Measurements from ENCODE around the gene NOXRED1.

The NOXRED1 gene

GRCh38 chr14:77406086-77406485 lies 17.2 kb downstream of the NOXRED1 start:
- TF ChIP-seq, protein P1, sequence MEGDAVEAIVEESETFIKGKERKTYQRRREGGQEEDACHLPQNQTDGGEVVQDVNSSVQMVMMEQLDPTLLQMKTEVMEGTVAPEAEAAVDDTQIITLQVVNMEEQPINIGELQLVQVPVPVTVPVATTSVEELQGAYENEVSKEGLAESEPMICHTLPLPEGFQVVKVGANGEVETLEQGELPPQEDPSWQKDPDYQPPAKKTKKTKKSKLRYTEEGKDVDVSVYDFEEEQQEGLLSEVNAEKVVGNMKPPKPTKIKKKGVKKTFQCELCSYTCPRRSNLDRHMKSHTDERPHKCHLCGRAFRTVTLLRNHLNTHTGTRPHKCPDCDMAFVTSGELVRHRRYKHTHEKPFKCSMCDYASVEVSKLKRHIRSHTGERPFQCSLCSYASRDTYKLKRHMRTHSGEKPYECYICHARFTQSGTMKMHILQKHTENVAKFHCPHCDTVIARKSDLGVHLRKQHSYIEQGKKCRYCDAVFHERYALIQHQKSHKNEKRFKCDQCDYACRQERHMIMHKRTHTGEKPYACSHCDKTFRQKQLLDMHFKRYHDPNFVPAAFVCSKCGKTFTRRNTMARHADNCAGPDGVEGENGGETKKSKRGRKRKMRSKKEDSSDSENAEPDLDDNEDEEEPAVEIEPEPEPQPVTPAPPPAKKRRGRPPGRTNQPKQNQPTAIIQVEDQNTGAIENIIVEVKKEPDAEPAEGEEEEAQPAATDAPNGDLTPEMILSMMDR (conservative IDR thresholded peaks at IDR 0.05; ENCODE audit: low read length), result no peak
- TF ChIP-seq EZH2phosphoT487 (IDR thresholded peaks at IDR 0.05; ENCODE audit: borderline replicate concordance), result no peak
- Histone ChIP-seq H3K36me3 (ENCODE audit: insufficient read depth, low read length) (no peaks in the 10 kb centered on the region), H3F3A (ENCODE audit: low read depth) (no peaks in the 10 kb centered on the region), H3K4me2 (ENCODE audit: low read depth, low read length, poor library complexity, severe bottlenecking) (peak overlapping the region; percentile 66), H2AFZ (ENCODE audit: low read length) (no peak overlapping the region), H3K9me2 (replicated peaks; ENCODE audit: low read depth, low read length) (no peaks in the 10 kb centered on the region), H4K20me1 (ENCODE audit: insufficient read depth, low read length, poor library complexity, severe bottlenecking) (no peaks in the 10 kb centered on the region), H3K4me1 (ENCODE audit: insufficient read depth, low read length, poor library complexity, severe bottlenecking) (peaks cover 23% of the 10 kb centered on the region), H3K9ac (ENCODE audit: low read depth, low read length, poor library complexity, severe bottlenecking) (no peak overlapping the region), H3K79me2 (ENCODE audit: insufficient read depth, low read length) (no peaks in the 10 kb centered on the region), H3K9me3 (ENCODE audit: insufficient read depth, low read depth, low read length) (no peaks in the 10 kb centered on the region), H3K27me3 (ENCODE audit: insufficient read depth, low read length, poor library complexity, severe bottlenecking) (no peaks in the 10 kb centered on the region), H3K4me3 (ENCODE audit: low read length, poor library complexity, severe bottlenecking) (no peak overlapping the region)

- no peaks in the 10 kb centered on the region for H3F3A ChIP-seq (ENCODE audit: low read depth)
- no peaks in the 10 kb centered on the region for H3K9me3 ChIP-seq (ENCODE audit: insufficient read depth, low read depth, low read length)
- no peaks in the 10 kb centered on the region for H3K36me3 ChIP-seq (ENCODE audit: insufficient read depth, low read length)
- H3K4me1 ChIP-seq (ENCODE audit: insufficient read depth, low read length, poor library complexity, severe bottlenecking), result peaks cover 23% of the 10 kb centered on the region
- H3K27me3 ChIP-seq (ENCODE audit: insufficient read depth, low read length, poor library complexity, severe bottlenecking), result no peaks in the 10 kb centered on the region
- TF ChIP-seq, protein P1 (conservative IDR thresholded peaks at IDR 0.05; ENCODE audit: low read length), result no peak
- no peak for TF ChIP-seq EZH2phosphoT487 (IDR thresholded peaks at IDR 0.05; ENCODE audit: borderline replicate concordance)
- no peak overlapping the region for H3K4me3 ChIP-seq (ENCODE audit: low read length, poor library complexity, severe bottlenecking)
- no peak overlapping the region for H3K4me2 ChIP-seq (ENCODE audit: low read depth, low read length, poor library complexity, severe bottlenecking)
- no peaks in the 10 kb centered on the region for H3K9me2 ChIP-seq (replicated peaks; ENCODE audit: low read depth, low read length)
- H3K79me2 ChIP-seq (ENCODE audit: insufficient read depth, low read length), result no peaks in the 10 kb centered on the region
- H3K9ac ChIP-seq (ENCODE audit: low read depth, low read length, poor library complexity, severe bottlenecking), result no peak overlapping the region
- no peaks in the 10 kb centered on the region for H4K20me1 ChIP-seq (ENCODE audit: insufficient read depth, low read length, poor library complexity, severe bottlenecking)
- no peak overlapping the region for H2AFZ ChIP-seq (ENCODE audit: low read length)
These were observed 19.6 kb downstream of the NOXRED1 start for GRCh38 chr14:77403768-77404167.

DNA sequence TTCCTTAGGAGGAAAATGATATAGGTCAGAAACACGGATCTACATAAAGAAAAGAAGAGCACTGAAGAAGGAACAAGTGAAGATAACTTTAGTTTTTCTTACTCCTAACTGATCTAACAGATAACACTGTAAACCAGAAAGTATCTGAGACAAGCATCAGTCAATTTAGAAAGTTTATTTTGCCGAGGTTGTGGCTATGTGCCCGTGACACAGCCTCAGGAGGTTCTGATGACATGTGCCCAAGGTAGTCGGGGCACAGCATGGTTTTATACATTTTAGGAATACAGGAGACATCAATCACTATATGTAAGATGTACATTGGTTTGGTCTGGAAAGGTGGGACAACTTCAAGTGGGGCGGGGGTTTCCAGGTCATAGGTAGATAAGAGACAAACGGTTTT lies 23.1 kb downstream of the NOXRED1 start:
- Histone ChIP-seq H3K4me1 (ENCODE audit: insufficient read depth, low read length, poor library complexity, severe bottlenecking) (no peaks in the 10 kb centered on the region), H3K4me3 (ENCODE audit: low read length, poor library complexity, severe bottlenecking) (no peak overlapping the region), H3K36me3 (ENCODE audit: insufficient read depth, low read length) (no peaks in the 10 kb centered on the region), H3K9me3 (ENCODE audit: insufficient read depth, low read depth, low read length) (no peaks in the 10 kb centered on the region; the same call in 1 of the 2 replicates), H3K9ac (ENCODE audit: low read depth, low read length, poor library complexity, severe bottlenecking) (no peak overlapping the region), H3K27me3 (ENCODE audit: insufficient read depth, low read length, poor library complexity, severe bottlenecking) (no peaks in the 10 kb centered on the region), H3K79me2 (ENCODE audit: insufficient read depth, low read length) (no peaks in the 10 kb centered on the region), H3K9me2 (replicated peaks; ENCODE audit: low read depth, low read length) (no peaks in the 10 kb centered on the region), H3K4me2 (ENCODE audit: low read depth, low read length, poor library complexity, severe bottlenecking) (no peak overlapping the region), H3F3A (ENCODE audit: low read depth) (no peaks in the 10 kb centered on the region), H4K20me1 (ENCODE audit: insufficient read depth, low read length, poor library complexity, severe bottlenecking) (no peaks in the 10 kb centered on the region), H2AFZ (ENCODE audit: low read length) (no peak overlapping the region)
- TF ChIP-seq, protein P1 (conservative IDR thresholded peaks at IDR 0.05; ENCODE audit: low read length), result no peak
- no peak for TF ChIP-seq EZH2phosphoT487 (IDR thresholded peaks at IDR 0.05; ENCODE audit: borderline replicate concordance)

Measured in Loucy (cell line).